SK-N-MC (cell line): ENCODE data around the gene PELI2.

ENCODE experiments used
- EZH2 ChIP-seq: fragments of 200-600 bp; sonication (generic); IDR thresholded peaks from one replicate; pipeline ENCODE4 v1.6.1; 2017; ENCODE audit warnings: antibody characterized with exemption
- POLR2AphosphoS5 ChIP-seq: IDR thresholded peaks from 2 replicates; pipeline ENCODE4 v1.6.1; 2012; ENCODE audit warnings: mild to moderate bottlenecking, low read depth, low read length, borderline replicate concordance

- no peak for TF ChIP-seq EZH2
- TF ChIP-seq POLR2AphosphoS5: no peak
Observed at GRCh38 chr14:56324454-56324853, 206.2 kb downstream of the PELI2 start.
